WI38 (cell line): ENCODE data around the gene TADA2B.

Experiments used
- H3K4me3 ChIP-seq: 2 replicates; pipeline ENCODE4 v1.5.1; 2011; ENCODE audit warnings: low read depth, mild to moderate bottlenecking, control low read depth, low read length
- TF ChIP-seq, protein P1 (sequence below): IDR thresholded peaks from 2 replicates; pipeline ENCODE4 v1.5.1; 2012; ENCODE audit warnings: low read depth, mild to moderate bottlenecking, control low read depth, low read length

The TADA2B gene

DNA sequence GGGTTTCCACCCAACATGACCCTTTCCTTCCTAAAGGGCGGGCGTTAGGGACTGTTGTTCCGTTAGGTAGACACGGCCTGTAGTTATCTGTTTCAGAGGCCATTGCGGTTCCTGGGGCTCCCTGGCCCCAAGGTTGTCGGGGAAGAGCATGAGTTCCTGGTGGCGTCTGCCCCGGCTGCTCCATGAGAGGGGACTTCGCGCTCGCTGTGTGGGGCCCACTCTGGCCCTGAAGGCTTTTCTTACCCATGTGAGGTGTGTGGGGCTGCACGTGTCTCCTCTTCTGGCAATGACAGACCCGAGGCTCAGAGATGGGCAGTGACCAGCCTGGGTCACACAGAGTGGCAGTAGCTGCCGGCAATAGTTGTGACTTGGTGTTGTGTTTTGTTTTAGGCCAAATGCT is 9.1 kb downstream of the TADA2B start:
- H3K4me3 ChIP-seq: no peak overlapping the region
- TF ChIP-seq, protein P1, sequence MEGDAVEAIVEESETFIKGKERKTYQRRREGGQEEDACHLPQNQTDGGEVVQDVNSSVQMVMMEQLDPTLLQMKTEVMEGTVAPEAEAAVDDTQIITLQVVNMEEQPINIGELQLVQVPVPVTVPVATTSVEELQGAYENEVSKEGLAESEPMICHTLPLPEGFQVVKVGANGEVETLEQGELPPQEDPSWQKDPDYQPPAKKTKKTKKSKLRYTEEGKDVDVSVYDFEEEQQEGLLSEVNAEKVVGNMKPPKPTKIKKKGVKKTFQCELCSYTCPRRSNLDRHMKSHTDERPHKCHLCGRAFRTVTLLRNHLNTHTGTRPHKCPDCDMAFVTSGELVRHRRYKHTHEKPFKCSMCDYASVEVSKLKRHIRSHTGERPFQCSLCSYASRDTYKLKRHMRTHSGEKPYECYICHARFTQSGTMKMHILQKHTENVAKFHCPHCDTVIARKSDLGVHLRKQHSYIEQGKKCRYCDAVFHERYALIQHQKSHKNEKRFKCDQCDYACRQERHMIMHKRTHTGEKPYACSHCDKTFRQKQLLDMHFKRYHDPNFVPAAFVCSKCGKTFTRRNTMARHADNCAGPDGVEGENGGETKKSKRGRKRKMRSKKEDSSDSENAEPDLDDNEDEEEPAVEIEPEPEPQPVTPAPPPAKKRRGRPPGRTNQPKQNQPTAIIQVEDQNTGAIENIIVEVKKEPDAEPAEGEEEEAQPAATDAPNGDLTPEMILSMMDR: no peak

DNA sequence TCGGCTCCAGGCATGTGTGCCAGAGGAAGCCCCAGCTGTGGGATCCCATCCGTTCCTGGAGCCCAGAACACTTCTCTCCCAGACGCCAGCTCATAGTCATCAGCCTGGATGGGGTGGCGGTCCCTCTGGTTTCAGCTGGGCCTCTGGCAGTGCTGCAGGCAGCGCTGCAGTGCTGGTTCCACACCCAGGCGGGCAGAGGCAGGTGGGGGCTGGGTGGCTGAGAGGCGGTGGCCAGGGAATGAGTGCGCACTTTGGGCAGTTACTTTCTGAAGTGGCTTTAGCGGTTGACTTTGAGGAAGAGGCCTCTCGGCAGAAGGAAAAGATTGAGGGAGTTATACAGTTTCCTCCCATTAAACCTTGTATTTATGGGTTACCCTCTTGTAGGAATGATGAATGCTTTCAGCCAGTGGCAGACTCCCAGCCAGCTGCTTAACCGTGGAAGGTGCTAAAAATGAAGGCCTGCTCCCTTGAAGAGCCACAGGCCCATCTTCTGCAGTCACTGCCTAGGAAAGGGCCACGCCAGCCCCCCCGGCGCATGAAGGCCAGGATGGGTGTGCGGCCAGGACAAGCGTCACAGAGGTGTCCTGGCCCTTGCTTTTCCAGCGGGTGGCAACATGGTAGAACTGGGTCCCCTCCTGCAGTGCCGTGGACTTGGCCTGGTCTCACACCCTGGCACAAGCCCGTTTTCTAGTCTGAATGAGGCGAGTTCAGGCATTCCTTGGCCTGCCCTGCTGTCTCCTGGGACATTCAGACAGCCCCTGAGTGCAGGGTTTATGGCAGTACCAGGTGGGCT is 9.9 kb downstream of the TADA2B start:
- H3K4me3 ChIP-seq: no peak overlapping the region

DNA sequence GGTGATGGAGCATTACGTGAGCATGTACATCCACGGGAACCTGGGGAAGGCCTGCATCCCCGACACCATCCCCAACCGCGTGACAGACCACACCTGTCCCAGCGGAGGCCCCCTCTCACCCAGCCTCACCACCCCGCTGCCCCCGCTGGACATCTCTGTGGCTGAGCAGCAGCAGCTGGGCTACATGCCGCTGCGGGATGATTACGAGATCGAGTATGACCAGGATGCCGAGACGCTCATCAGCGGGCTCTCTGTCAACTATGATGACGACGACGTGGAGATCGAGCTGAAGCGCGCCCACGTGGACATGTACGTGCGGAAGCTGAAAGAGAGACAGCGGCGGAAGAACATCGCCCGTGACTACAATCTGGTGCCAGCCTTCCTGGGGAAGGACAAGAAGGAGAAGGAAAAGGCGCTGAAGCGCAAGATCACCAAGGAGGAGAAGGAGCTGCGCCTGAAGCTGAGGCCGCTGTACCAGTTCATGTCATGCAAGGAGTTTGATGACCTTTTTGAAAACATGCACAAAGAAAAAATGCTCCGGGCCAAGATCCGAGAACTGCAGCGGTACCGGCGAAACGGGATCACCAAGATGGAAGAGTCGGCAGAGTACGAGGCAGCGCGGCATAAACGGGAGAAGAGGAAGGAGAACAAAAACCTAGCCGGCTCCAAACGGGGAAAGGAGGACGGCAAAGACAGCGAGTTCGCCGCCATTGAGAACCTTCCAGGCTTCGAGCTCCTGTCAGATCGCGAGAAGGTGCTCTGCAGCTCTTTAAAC is 11.1 kb downstream of the TADA2B start:
- TF ChIP-seq, protein P1: no peak
- H3K4me3 ChIP-seq: no peak overlapping the region

More for the DNA sequence above, 9.9 kb downstream of the TADA2B start:
- TF ChIP-seq, protein P1: no peak

DNA sequence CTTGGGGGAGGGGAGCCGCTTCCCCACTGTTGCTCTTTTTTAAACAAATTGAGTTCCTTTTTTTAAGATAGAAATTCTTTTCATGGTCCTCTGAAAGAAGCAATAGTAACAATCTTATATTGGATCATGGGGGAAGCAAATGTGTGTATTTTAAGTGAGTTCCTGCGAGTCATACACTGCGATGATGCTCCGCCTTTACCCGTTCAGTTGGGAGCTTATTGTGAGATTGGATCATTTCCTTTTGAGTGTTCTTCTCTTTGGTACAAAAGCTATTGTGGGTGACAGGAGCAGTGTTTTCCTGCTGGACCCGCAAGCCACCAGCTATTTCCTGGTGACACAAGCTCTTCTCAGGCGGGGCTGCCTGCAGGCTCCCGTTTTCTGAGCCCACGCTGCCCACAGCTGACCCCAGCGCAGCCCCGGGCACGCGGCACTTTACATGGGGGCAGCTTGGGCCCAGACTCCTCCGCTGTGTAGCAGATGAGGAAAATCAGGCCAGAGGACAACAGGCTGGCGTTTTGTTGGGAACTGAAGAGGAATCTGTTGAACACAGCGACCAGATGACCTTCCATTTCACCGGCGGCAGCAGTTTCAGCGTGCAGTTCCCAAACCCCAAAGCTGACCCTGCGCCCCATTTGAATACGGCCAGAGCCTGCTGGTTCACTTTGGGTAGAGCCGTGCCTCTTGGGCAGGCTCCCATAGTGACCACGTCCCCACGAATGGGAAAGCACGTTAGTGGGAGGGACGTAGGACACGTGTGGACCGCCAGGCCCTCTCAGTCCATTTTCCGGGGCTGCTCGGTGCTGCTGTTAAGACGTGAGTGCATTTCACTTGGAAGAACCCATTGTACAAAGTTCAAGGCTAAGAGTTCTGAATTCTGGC is 12.2 kb downstream of the TADA2B start:
- H3K4me3 ChIP-seq: no peak overlapping the region
- TF ChIP-seq, protein P1: no peak

DNA sequence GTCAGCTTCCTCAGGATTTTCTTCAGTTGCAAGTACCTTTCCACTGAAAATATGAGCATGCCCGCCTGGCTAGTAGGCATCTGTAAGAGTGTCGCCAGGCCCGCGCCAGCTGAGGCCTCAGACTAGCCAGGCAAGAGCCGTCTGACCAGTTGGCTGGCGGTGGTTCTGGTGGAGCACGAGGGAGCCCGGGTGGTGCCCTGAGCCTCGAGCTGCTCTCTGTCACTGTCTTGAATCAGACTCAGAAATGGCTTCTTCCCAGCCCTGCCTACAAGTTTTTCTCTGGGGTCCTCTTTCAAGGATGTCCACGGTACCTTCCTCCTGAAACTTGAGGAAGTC is 12.8 kb downstream of the TADA2B start:
- no peak overlapping the region for H3K4me3 ChIP-seq
- TF ChIP-seq, protein P1: no peak

DNA sequence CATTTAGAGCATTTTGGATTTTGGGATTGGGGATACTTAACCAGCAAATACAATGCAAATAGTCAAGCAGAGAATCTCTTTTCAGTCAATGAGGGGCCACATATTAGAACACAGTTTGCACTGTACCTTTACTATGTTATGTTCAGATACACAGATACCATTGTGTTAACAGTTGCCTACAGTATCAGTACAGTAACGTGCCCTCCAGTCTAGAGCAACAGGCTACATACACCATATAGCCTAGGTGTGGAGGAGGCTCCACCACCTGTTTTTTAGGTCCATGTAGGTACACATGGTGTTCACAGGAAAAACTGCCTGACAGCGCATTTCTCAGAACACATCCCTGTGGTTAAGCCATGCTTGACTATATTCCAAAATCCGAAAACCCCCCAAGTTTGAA is 15.6 kb downstream of the TADA2B start:
- TF ChIP-seq, protein P1: no peak
- no peak overlapping the region for H3K4me3 ChIP-seq

DNA sequence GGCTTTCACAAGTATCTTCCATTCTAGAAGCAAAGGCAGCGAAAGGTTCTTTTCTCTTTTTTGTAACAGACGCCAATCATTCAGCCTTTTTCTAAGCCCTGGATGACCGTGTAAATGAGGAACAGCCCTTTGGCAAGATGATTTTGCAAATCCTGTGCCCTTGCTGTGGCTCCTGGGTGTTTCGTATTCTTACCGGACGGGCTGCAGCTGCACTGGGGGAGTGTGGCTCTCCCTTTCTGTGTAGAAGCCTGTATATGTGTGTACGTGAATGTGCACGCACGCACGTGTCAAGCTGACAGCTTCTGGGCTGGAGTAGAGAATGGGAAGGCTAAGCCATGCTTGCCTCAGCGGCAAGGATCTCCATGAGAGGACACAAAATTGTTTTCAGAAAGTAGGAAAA is 16.5 kb downstream of the TADA2B start:
- TF ChIP-seq, protein P1: no peak
- no peak overlapping the region for H3K4me3 ChIP-seq
